PFSK-1 (cell line): Measurements from ENCODE around the gene HERC5.

Source experiments
- FOXP2 ChIP-seq: optimal IDR thresholded peaks from 2 replicates; pipeline ENCODE3; 2011; ENCODE audit warnings: borderline replicate concordance, control low read depth, inconsistent platforms; ENCODE audit not compliant: insufficient read depth; ENCODE audit errors: extremely low read length, extremely low read depth
- POLR2AphosphoS5 ChIP-seq: IDR thresholded peaks from 2 replicates; pipeline ENCODE4 v1.6.1; 2012; ENCODE audit warnings: low read depth, mild to moderate bottlenecking, control low read depth, low read length, moderate library complexity
- SIN3A ChIP-seq: IDR thresholded peaks from 2 replicates; pipeline ENCODE4 v1.6.1; 2012; ENCODE audit warnings: mild to moderate bottlenecking, low read length, moderate library complexity, borderline replicate concordance; ENCODE audit not compliant: insufficient read depth
- TAF1 ChIP-seq: IDR thresholded peaks from 2 replicates; pipeline ENCODE4 v1.6.1; 2012; ENCODE audit warnings: low read length, control low read depth, borderline replicate concordance; ENCODE audit not compliant: insufficient read depth
- TF ChIP-seq, protein P1 (sequence below), 2 experiments: IDR thresholded peaks; 2 replicates each; pipeline versions ENCODE4 v1.6.1 to v1.8.0; 2011 to 2012; ENCODE audit warnings: low read depth in 2 of 2, low read length in 2 of 2, control low read depth in 1 of 2, inconsistent platforms in 1 of 2, mild to moderate bottlenecking in 1 of 2, moderate library complexity in 1 of 2; ENCODE audit not compliant: insufficient read depth in 1 of 2

DNA sequence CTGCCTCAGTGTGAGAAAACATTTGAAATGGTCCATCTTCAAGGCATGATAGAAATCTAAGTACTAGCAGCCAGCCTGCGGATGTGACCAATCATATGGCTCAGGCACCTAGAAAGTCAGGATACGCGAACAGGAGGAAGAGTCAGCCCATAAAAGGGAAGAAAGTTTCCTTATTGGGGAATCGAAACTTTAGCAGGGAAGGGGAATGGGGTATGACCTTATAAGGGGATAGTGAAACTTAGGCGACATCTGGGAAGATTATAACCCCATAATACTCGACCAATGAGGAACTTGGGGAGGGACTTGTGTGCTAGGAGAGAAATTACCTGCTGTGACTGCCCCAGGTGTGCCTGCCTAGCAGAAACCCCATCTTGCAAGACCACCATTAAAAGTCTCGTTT is 92.9 kb downstream of the HERC5 start:
- TF ChIP-seq POLR2AphosphoS5 (no peak), TAF1 (no peak), FOXP2 (no peak), SIN3A (no peak)
- TF ChIP-seq, protein P1, sequence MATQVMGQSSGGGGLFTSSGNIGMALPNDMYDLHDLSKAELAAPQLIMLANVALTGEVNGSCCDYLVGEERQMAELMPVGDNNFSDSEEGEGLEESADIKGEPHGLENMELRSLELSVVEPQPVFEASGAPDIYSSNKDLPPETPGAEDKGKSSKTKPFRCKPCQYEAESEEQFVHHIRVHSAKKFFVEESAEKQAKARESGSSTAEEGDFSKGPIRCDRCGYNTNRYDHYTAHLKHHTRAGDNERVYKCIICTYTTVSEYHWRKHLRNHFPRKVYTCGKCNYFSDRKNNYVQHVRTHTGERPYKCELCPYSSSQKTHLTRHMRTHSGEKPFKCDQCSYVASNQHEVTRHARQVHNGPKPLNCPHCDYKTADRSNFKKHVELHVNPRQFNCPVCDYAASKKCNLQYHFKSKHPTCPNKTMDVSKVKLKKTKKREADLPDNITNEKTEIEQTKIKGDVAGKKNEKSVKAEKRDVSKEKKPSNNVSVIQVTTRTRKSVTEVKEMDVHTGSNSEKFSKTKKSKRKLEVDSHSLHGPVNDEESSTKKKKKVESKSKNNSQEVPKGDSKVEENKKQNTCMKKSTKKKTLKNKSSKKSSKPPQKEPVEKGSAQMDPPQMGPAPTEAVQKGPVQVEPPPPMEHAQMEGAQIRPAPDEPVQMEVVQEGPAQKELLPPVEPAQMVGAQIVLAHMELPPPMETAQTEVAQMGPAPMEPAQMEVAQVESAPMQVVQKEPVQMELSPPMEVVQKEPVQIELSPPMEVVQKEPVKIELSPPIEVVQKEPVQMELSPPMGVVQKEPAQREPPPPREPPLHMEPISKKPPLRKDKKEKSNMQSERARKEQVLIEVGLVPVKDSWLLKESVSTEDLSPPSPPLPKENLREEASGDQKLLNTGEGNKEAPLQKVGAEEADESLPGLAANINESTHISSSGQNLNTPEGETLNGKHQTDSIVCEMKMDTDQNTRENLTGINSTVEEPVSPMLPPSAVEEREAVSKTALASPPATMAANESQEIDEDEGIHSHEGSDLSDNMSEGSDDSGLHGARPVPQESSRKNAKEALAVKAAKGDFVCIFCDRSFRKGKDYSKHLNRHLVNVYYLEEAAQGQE (IDR thresholded peaks at IDR 0.05; ENCODE audit: insufficient read depth in 1 of 2, low read depth in 2 of 2, low read length in 2 of 2), result no peak
